ENCODE measurements around the gene KAZN. TPM values are rescaled to one million over a fixed set of nuclear protein-coding genes. Genes with fewer than 3 reads are reported as not detected.

KAZN gene
- polyA plus RNA-seq, 3 donors, result 35.5 to 42.8 (median 41.2) TPM

- no peak for DNase-seq
Measured at GRCh38 chr1:15081102-15081501, 482.6 kb downstream of the KAZN start.

GRCh38 chr1:15083578-15083977, 485.1 kb downstream of the KAZN start:
- no peak for DNase-seq

GRCh38 chr1:15088281-15088971, 489.9 kb downstream of the KAZN start:
- DNase-seq, result peak; percentile 95

- no peak for DNase-seq
Measured at GRCh38 chr1:15089258-15089992, 490.9 kb downstream of the KAZN start.

- DNase-seq, result peak; percentile 83
Measured at GRCh38 chr1:15090373-15090772, 491.9 kb downstream of the KAZN start.

- DNase-seq, result no peak
Measured at GRCh38 chr1:15094056-15094455, 495.6 kb downstream of the KAZN start.

GRCh38 chr1:15094719-15095495, 496.4 kb downstream of the KAZN start:
- no peak for DNase-seq

- DNase-seq, result no peak
Measured at GRCh38 chr1:15095496-15095875, 497.0 kb downstream of the KAZN start.

GRCh38 chr1:15096293-15096692, 497.8 kb downstream of the KAZN start:
- no peak for DNase-seq

GRCh38 chr1:15098176-15099125, 500.0 kb downstream of the KAZN start:
- no peak for DNase-seq

GRCh38 chr1:15099441-15100120, 501.1 kb downstream of the KAZN start:
- no peak for DNase-seq

GRCh38 chr1:15100121-15100879, 501.8 kb downstream of the KAZN start:
- DNase-seq, result peak; percentile 65

GRCh38 chr1:15100880-15101760, 502.6 kb downstream of the KAZN start:
- no peak for DNase-seq

- DNase-seq, result no peak
Measured at GRCh38 chr1:15101801-15102200, 503.3 kb downstream of the KAZN start.

GRCh38 chr1:15102646-15103045, 504.2 kb downstream of the KAZN start:
- DNase-seq, result no peak

GRCh38 chr1:15103211-15103610, 504.7 kb downstream of the KAZN start:
- DNase-seq, result no peak

- no peak for DNase-seq
Measured at GRCh38 chr1:15103906-15104305, 505.4 kb downstream of the KAZN start.

GRCh38 chr1:15104768-15105167, 506.3 kb downstream of the KAZN start:
- no peak for DNase-seq

GRCh38 chr1:15106608-15107007, 508.1 kb downstream of the KAZN start:
- DNase-seq, result no peak

Data from renal pelvis (tissue), 4 donors.